ENCODE data around the gene ADRM1.

The ADRM1 gene

GRCh38 chr20:62302341-62303061 is at the start of gene ADRM1:
Gene ADRM1, plus strand, starts transcription at chr20:62302997. Its CDS starts 572 bp downstream, at chr20:62303569.
- DNase-seq, result peak; percentile 92

DNA sequence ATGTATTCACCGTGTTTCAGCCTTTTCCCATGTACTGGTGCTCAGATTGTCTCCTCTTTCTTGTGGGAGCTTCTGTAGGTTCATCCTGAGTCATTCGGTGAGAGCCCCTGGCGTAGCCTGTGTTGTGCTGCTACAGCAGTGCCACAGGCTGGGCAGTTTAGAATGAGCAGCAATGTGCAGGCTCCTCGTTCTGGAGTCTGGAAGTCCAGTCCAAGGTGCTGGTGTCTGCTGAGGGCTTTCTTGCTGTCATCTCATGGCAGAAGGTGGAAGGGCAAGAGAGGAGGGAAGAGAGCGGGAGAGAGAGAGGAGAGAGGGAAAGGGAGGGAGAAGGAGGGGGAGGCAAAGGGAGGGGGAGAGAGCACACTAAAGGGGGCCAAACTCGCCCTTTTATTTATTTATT is 49.4 kb upstream of the ADRM1 start:
- no peak for DNase-seq

DNA sequence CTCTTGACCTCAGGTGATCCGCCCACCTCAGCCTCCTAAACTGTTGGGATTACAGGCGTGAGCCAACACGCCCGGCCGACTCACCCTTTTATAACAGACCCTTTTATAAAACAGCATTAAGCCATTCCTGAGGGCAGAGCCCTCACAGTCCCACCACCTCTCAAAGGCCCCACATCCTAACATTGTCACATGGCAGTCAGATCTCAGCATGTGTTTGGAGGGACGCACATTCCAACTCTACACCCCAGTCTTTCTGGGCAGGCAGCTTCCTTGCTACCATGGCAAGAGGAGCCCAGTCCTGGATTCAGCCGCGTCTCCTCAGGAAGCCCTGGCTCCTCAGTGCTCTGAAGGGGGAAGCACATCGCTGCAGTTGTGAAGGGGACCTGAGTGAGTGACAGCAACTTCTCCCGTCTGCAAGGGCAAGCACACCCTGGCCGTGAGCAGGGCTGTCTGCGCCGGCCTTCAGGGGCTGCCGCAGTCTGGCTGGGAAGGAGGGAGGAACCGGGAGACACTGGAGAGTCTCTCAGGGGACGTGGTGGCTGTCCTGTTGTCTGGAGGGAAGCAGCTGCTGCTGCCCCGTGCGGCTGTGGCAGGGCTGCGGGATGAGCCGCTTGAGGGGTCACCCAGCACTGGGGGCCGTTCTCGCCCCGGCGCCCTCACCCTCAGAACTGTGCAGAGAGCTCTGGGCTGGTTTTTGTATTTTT is 48.6 kb upstream of the ADRM1 start:
- no peak for DNase-seq

GRCh38 chr20:62255976-62256375 is 46.8 kb upstream of the ADRM1 start:
- no peak for DNase-seq

DNA sequence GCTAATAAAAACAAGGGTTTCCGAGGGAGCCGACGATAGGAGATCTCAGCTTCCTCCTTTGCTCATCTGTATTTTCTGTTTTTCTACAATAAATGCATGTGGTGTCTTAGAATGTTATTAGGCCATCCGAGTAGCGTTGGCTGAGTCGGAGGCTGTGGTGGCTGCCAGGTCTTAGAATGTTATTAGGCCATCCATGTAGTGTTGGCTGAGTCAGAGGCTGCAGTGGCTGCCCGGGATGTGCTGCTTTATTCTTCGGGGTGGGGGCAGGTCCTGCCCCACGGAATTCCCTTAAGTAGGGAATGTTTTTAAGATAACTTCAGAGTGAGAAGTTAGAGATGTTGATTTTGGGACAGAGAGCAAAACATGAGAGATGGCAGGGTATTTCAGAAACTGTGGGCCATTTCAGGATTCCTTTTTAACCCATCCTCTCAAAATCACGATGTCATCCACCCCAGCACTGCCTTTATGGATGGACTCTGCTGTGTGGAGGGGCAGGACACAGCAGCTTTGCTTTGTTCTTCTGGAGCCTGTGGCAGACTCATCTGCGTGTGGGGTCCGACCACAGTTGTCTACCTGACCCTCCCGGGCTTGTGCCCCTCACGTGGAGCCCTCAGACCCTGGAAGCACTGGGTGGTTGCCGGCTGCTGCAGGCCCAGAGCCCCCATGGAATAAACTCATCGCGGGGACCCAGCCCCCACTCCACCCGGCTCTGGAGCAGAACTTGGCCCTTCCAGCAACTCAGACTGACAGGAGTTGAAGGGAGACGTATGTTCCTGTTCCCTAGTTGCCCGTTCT is 44.1 kb upstream of the ADRM1 start:
- DNase-seq, result no peak

GRCh38 chr20:62259294-62259565 is 43.6 kb upstream of the ADRM1 start:
- no peak for DNase-seq

DNA sequence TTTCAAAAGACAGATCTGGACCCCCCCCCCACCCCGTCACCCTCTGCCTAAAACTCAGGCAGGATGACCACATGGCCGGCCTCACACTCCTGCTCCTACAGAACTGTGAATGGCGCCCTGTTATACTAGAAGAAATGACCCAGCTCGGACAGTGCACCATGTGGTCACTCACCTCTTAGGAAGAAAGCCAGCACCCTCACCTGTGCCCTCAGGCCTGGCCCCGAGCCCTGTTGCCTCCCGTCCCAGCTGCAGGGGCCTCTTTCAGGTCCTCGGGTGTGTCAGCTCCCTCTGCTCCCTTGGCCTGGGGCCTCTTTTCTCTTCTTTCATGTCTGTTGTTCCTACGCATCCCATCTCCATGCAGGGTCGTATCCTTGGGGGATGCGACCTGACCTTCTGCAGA is 40.7 kb upstream of the ADRM1 start:
- no peak for DNase-seq

- no peak for DNase-seq
Measured at GRCh38 chr20:62263396-62263795, 39.4 kb upstream of the ADRM1 start.

DNA sequence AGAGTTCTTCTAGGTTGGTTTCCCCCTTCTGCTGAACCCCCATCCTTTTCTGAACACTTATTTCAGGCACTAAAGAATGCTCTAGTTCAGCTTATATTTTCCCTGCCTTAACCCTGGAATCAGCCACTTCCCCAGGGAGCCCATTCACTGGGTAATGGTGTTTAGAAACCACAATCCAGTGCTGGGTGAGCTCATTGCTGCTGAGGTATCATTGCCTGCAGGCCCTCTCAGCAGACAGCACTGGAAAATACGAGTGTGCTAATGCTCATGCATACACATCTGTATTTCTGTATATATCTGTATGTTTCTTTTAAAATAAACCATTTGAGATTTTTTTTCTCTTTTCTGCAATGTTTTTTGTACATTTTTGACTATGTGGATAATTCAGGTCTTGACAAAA is 37.4 kb upstream of the ADRM1 start:
- no peak for DNase-seq

DNA sequence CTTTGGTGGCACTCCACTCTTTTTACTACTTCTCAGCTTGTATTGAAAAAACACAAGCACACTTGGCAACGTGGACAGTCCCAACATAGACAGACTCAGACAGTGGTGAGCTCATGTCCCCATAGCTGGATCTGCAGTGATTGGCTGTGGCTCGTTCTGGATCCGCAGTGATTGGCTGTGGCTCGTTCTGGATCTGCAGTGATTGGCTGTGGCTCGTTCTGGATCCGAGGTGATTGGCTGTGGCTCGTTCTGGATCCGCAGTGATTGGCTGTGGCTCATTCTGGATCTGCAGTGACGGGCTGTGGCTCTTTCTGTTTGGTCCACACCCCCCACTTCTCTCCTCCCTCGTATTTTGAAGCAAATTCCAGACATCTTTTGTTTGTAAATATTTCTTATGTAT is 36.5 kb upstream of the ADRM1 start:
- no peak for DNase-seq

DNA sequence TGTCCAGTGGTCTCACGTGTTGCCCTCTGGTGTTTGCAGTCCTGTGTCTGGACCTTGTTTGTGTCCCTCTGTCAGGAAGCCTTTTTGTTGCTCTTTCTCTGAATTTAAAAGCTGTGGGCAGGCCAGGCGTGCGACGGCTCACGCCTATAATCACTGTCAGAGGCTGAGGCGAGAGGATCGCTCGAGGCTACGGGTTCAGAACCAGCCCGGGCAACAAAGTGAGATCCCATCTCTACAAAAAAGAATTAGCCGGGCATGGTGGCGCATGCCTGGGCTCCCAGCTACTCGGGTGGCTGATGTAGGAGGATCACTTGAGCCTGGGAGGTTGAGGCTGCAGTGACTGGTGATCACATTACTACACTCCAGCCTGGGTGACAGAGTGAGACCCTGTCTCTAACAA is 35.9 kb upstream of the ADRM1 start:
- DNase-seq, result no peak

DNA sequence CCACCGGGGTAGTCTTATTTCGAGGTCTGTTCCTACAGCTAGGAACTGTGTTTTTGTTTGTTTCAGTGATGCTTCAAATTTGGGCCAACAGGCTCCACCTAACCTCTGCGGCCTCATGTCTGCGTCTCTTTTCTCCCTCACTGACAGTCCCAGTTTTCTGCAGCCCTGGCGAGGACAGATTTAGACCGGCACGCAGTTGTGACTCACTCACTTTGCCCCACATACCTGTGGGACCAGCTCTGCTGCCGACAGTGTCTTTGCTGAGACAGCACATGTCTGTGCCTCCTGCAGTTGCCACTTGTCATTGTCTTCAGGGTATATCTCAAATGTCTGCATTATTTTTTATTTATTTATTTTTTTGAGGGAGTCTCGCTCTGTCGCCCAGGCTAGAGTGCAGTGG is 35.3 kb upstream of the ADRM1 start:
- no peak for DNase-seq

DNA sequence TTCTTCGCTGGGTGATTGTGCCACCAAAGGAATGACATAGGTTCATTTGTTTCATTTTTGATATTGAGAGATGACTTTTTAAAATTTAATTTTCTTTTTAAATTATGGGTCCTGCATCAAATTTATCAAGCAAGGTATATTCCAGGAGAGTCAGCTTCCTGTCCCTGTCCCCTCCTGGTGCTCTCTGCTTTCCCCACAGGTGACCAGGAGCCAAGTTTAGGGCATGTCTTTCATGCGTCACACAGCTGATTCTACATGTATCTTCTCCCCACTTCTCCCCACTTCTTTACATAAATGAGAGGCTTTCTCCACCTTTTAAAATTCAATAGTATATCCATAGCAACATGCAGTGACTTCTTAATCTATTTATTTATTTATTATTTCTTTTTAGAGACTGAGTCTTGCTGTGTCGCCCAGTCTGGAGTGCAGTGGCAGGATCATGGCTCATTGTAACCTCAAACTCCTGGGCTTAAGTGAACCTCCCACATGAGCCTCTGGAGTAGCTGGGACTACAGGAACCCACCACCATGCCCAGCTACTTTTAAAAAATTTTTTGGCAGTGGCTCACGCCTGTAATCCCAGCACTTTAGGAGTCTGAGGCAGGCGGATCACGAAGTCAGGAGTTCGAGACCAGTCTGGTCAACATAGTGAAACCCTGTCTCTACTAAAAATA is 34.4 kb upstream of the ADRM1 start:
- DNase-seq, result no peak

DNA sequence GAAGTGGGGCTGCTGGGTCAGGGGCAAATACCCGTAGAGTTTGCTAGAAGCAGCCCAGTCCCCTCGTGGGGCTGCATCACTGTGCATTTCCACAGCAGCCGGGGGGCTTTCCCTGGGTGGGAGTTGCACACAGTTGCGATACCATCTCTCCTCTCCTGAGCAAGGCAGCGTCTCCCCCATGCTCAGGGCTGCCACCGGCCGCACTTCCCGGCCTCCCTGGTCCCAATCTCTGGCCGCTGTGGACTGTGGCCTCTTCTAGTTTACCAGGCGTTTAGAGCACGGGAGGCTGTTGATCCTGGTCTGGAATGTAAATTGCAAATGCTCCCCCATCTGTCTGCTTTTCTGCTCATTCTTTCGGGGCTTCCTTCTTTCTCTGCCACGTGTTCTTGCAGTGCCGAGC is 33.4 kb upstream of the ADRM1 start:
- DNase-seq, result no peak

- DNase-seq, result no peak
Measured at GRCh38 chr20:62269871-62270270, 32.9 kb upstream of the ADRM1 start.

DNA sequence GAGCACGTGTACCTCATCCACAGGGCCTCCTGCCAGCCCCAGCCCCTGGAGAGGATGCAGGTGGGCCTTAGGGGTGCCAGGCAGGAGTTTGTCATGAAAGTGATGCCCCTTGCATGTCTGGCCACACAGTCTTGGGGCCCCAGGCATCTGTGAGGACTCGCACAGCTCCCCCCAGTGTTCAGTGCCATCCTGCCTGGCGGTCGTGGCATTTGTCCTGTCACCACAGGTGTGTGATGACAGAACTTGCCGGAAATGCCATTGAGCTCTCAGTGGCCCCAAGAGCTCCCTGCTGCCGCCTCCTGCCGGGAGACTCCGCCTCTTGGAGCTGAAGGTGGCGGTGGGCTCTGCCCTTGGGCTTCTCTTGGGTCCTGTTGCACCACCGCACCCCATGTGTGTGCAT is 30.6 kb upstream of the ADRM1 start:
- no peak for DNase-seq

DNA sequence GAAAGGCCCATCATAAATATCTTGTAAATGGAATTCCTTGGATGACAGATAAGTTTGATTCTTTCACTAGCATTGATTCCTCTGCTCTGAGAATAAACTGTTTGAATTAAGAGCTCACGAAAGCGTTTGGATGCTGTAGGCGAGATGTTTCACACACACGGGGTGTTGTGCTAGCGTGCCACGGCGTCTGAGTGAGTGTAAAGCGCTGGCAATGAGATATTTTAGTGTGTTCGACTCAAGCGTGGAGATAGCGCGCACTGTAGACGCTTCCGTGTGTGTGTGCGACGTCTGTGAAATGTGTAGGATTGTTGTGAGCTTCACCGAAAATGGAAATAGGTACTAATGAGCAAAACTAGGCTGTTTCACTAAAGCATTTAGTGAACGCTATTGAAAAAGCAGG is 29.4 kb upstream of the ADRM1 start:
- DNase-seq, result no peak

DNA sequence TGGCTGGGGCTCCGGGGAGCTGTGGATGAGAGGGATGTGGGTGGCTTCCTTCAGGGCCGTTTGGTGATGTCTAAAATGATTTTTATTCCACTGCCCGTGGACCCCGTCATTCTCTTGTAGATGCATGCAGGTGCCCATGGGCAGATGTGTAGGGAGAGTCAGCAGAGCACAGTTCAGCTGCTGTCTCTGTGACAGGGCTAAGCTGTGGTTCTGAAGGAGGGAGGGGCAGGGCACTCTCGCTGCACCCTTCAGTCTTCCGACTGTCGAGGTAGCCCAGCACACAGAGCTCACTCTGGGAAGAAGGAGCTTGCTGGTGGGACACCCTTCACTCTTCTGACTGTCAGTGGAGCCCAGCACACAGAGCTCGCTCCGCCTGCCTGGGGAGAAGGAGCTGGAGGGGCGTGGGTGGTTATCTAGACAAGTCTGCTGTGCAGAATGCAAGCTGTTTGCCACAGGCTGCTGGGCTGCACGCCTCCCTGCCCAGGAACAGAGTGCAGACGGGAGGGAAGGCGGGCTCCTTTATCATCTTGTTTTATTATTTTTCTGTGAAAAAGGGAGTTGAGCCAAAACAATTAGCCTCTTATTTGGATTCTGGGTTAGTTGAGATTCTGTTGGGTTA is 28.4 kb upstream of the ADRM1 start:
- DNase-seq, result no peak

DNA sequence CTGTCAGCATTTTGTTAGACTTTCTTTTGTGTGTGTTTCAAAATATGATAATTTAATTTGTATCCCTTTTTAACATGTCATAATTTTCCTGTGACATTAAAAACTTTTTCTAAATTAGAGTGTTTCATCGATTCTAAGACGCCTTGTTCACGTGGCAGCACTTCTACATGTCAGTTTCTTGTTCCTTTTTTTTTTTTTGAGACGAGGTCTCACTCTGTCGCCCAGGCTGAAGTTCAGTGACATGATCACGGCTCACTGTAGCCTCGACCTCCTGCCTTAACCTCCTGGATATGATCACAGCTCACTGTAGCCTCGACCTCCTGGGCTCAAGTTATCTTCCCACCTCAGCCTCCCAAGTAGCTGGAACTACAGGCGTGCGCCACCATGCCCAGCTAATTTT is 27.6 kb upstream of the ADRM1 start:
- DNase-seq, result no peak

DNA sequence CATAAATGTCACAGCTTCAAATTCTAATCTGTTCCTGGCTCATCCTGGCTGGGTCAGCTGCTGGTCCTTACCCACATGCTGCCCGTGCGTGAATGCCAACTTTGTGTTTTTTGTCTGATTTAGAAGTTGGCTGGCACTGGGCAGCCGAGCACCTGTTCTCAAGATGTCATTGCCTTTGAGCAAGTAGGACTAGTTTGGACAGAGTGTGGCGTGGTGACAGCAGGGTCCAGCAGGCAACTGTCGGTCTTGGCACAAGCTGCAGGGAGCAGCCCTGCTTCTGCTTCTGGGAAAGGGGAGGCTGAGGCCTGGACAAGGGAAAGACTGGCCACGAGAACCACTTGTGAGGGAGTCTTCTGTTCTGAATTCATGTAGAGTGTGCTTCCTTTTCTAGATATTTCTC is 26.4 kb upstream of the ADRM1 start:
- no peak for DNase-seq

- no peak for DNase-seq
Measured at GRCh38 chr20:62277253-62277652, 25.5 kb upstream of the ADRM1 start.

DNA sequence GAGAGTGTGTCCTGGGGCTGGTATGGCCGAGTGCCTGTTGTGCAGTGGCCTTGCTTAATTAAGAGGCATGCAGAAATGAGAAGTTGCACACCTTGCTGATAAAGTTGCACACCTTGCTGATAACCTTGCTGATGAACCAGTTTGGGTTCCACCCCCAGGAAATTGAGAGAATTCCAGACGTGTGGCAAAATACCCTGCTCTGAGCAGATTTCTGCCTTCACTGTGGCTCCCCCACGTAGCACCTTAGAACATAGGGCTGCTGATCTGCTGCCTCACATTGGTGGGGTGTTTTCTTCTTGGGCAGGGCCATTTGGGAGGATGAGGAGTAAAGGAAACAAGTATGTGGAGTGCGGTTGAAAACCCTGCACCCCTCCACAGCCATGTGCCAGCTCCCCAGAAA is 22.5 kb upstream of the ADRM1 start:
- DNase-seq, result no peak

Data from NK-92 treated with Interleukin-12 subunit alpha and Interleukin-12 subunit beta, amount 100 ng/mL, for 24 hours (cell line).